ENCODE data around the gene PYGM. TPM values are rescaled to one million over a fixed set of nuclear protein-coding genes. Genes with fewer than 3 reads are reported as not detected.
A peak's percentile ranks its signal among the peaks of the same experiment; 100 is the strongest.

PYGM gene
- total RNA-seq, 1 donor from 2014 or later, result 0.82 TPM

GRCh38 chr11:64742087-64742888 lies 17.5 kb downstream of the PYGM start:
- DNase-seq (ENCODE audit: low spot score in 2 of 2), result no peak
- no peak for FAIRE-seq

- FAIRE-seq (no peak), DNase-seq (ENCODE audit: low spot score in 2 of 2) (no peak)
Measured at GRCh38 chr11:64741375-64742086, 18.2 kb downstream of the PYGM start.

- DNase-seq (ENCODE audit: low spot score in 2 of 2), result no peak
- FAIRE-seq, result no peak
Measured at GRCh38 chr11:64739871-64740270, 19.9 kb downstream of the PYGM start.

GRCh38 chr11:64736654-64737053 lies 23.1 kb downstream of the PYGM start:
- FAIRE-seq (no peak), DNase-seq (ENCODE audit: low spot score in 2 of 2) (no peak)

- DNase-seq (ENCODE audit: low spot score in 2 of 2), result no peak
- no peak for FAIRE-seq
Measured at GRCh38 chr11:64735725-64736259, 24.0 kb downstream of the PYGM start.

- no peak for DNase-seq (ENCODE audit: low spot score in 2 of 2)
- no peak for FAIRE-seq
Measured at GRCh38 chr11:64734811-64735724, 24.7 kb downstream of the PYGM start.

GRCh38 chr11:64731601-64732000 lies 28.2 kb downstream of the PYGM start:
- FAIRE-seq (no peak), DNase-seq (ENCODE audit: low spot score in 2 of 2) (no peak)

- DNase-seq (ENCODE audit: low spot score in 2 of 2), result no peak
Measured at GRCh38 chr11:64729851-64730382, 29.9 kb downstream of the PYGM start.

GRCh38 chr11:64728757-64729365 lies 30.9 kb downstream of the PYGM start:
- no peak for DNase-seq (ENCODE audit: low spot score in 2 of 2)
- no peak for FAIRE-seq

More at GRCh38 chr11:64729851-64730382, 29.9 kb downstream of the PYGM start:
- no peak for FAIRE-seq

- no peak for DNase-seq (ENCODE audit: low spot score in 2 of 2)
- no peak for FAIRE-seq
Measured at GRCh38 chr11:64726867-64727530, 32.8 kb downstream of the PYGM start.

GRCh38 chr11:64726211-64726641 lies 33.5 kb downstream of the PYGM start:
- DNase-seq (ENCODE audit: low spot score in 2 of 2) (no peak), FAIRE-seq (no peak)

- FAIRE-seq (no peak), DNase-seq (ENCODE audit: low spot score in 2 of 2) (no peak)
Measured at GRCh38 chr11:64724863-64725532, 34.8 kb downstream of the PYGM start.

- no peak for FAIRE-seq
Measured at GRCh38 chr11:64723907-64724862, 35.6 kb downstream of the PYGM start.

GRCh38 chr11:64723117-64723906 lies 36.5 kb downstream of the PYGM start, which contains the start of gene NRXN2:
Gene NRXN2 (minus strand): TSS chr11:64723197. CDS start chr11:64713699, 9,498 bp downstream.
- FAIRE-seq, result no peak
- peak; percentile 99 for DNase-seq (ENCODE audit: low spot score in 2 of 2)

More at GRCh38 chr11:64723907-64724862, 35.6 kb downstream of the PYGM start:
- no peak for DNase-seq (ENCODE audit: low spot score in 2 of 2)

GRCh38 chr11:64722141-64723065 lies 37.4 kb downstream of the PYGM start:
- FAIRE-seq (no peak), DNase-seq (ENCODE audit: low spot score in 2 of 2) (no peak)

GRCh38 chr11:64721359-64721699 lies 38.4 kb downstream of the PYGM start:
- FAIRE-seq, result no peak
- DNase-seq (ENCODE audit: low spot score in 2 of 2), result no peak
